Caco-2 (cell line): ENCODE data around the gene SELENOV. TPM values are rescaled to one million over a fixed set of nuclear protein-coding genes. Genes with fewer than 3 reads are reported as not detected.

Experiments
- BruUV-seq: library from RNA; stranded (reverse); fragments of 400-500 nt; replicated peaks from 2 replicates; lab custom pipeline; 2021; lab: Mats Ljungman, UMichigan
- CTCF ChIA-PET: fragments of 300-600 bp; sonication (Branson Sonifier 250); formaldehyde crosslinking; loops from one replicate; lab custom pipeline; 2022; ENCODE audit warnings: antibody characterized with exemption; lab: Charles Lee
- POLR2A ChIA-PET: fragments of 300-600 bp; sonication (Branson Sonifier 250); formaldehyde crosslinking; loops from one replicate; lab custom pipeline; 2022; ENCODE audit warnings: antibody characterized with exemption; lab: Charles Lee
- DNase-seq, 2 experiments: peaks; one replicate each; pipeline versions ENCODE4 v3.0.0 to v3.0.0-alpha.2; 2020 to 2022
- H3K27me3 ChIP-seq: replicated peaks from 2 replicates; pipeline ENCODE4 v1.6.0; 2011; ENCODE audit warnings: low read length; ENCODE audit not compliant: control insufficient read depth, insufficient read depth
- H3K36me3 ChIP-seq: 2 replicates; pipeline ENCODE4 v1.5.1; 2011; ENCODE audit warnings: low read length; ENCODE audit not compliant: control insufficient read depth, insufficient read depth
- H3K4me1 ChIP-seq: fragments of 250-450 bp; sonication (Bioruptor Pico); 2 replicates; pipeline ENCODE4 v1.5.1; 2020; ENCODE audit warnings: mild to moderate bottlenecking
- H3K4me3 ChIP-seq: 2 replicates; pipeline ENCODE4 v1.5.1; 2011; ENCODE audit warnings: low read depth, mild to moderate bottlenecking, control low read depth, low read length
- H3K9me3 ChIP-seq: fragments of 250-450 bp; sonication (Bioruptor Pico); 2 replicates; pipeline ENCODE4 v1.5.1; 2020; ENCODE audit warnings: mild to moderate bottlenecking, moderate library complexity
- H3K27ac Mint-ChIP-seq: one replicate; pipeline ENCODE4 v1.8.0; 2022; ENCODE audit warnings: mixed read lengths; ENCODE audit not compliant: unreplicated experiment
- H3K27me3 Mint-ChIP-seq: one replicate; pipeline ENCODE4 v1.8.0; 2022; ENCODE audit warnings: mixed read lengths; ENCODE audit not compliant: insufficient read depth, unreplicated experiment
- H3K36me3 Mint-ChIP-seq: one replicate; pipeline ENCODE4 v1.8.0; 2022; ENCODE audit warnings: mild to moderate bottlenecking, mixed read lengths; ENCODE audit not compliant: insufficient read depth, unreplicated experiment
- H3K4me1 Mint-ChIP-seq: one replicate; pipeline ENCODE4 v1.8.0; 2022; ENCODE audit warnings: low read depth, mixed read lengths; ENCODE audit not compliant: unreplicated experiment
- H3K4me3 Mint-ChIP-seq: one replicate; pipeline ENCODE4 v1.8.0; 2022; ENCODE audit warnings: mild to moderate bottlenecking, moderate library complexity, mixed read lengths; ENCODE audit not compliant: unreplicated experiment
- H3K9me3 Mint-ChIP-seq: one replicate; pipeline ENCODE4 v1.8.0; 2022; ENCODE audit warnings: mixed read lengths; ENCODE audit not compliant: unreplicated experiment
- intact Hi-C: fragments of 100-400 bp; cut with micrococcal nuclease; formaldehyde crosslinking; loops from one replicate; pipeline ENCODE4 v1.10.0; 2022; ENCODE audit not compliant: unreplicated experiment
- total RNA-seq: library from RNA; stranded (reverse); gene quantifications from 2 replicates; pipeline ENCODE4 v1.2.3, GENCODE V29; 2022
- TF ChIP-seq, protein P1 (sequence below), 2 experiments: fragments of 200-600 bp in 1 of 2; IDR thresholded peaks; 1 replicate in 1 of 2; 2 replicates in 1 of 2; pipeline versions ENCODE4 v1.5.1 to v1.8.0; 2011 to 2022; ENCODE audit warnings: antibody characterized with exemption in 1 of 2, control low read depth in 1 of 2, inconsistent platforms in 1 of 2, low read depth in 1 of 2, low read length in 1 of 2, mild to moderate bottlenecking in 1 of 2, moderate library complexity in 1 of 2; ENCODE audit not compliant: insufficient read depth in 1 of 2, severe bottlenecking in 1 of 2, unreplicated experiment in 1 of 2

Gene SELENOV
- total RNA-seq, 1 experiment from 2014 or later = 1.6 TPM

DNA sequence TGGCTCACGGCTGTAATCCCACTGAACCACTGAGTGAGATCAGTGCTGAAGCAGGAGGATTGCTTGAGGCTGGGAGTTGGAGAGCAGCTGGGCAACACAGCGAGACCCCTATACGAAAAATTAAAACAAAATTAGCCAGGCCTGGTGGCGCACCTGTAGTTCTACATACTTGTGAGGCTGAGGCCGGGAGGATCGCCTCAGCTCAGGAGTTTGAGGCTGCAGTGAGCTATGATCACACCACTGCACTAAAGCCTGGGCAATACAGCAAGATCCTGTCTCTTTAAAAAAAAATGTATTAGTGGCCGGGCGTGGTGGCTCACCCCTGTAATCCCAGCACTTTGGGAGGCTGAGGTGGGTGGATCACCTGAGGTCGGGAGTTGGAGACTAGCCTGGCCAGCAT, 6.3 kb upstream of the SELENOV start:
- no peaks in the 10 kb centered on the region for H3K9me3 ChIP-seq
- Mint-ChIP-seq H3K27me3 (peaks cover 14% of the 10 kb centered on the region), H3K4me3 (no peak overlapping the region), H3K9me3 (no peaks in the 10 kb centered on the region), H3K4me1 (no peaks in the 10 kb centered on the region), H3K36me3 (peaks cover 5% of the 10 kb centered on the region), H3K27ac (no peak overlapping the region)
- no TSS peak for BruUV-seq
- no peaks in the 10 kb centered on the region for H3K36me3 ChIP-seq
- H3K4me3 ChIP-seq = no peak overlapping the region
- H3K27me3 ChIP-seq = no peaks in the 10 kb centered on the region
- no peak for DNase-seq
- H3K4me1 ChIP-seq = no peaks in the 10 kb centered on the region
- TF ChIP-seq, protein P1, sequence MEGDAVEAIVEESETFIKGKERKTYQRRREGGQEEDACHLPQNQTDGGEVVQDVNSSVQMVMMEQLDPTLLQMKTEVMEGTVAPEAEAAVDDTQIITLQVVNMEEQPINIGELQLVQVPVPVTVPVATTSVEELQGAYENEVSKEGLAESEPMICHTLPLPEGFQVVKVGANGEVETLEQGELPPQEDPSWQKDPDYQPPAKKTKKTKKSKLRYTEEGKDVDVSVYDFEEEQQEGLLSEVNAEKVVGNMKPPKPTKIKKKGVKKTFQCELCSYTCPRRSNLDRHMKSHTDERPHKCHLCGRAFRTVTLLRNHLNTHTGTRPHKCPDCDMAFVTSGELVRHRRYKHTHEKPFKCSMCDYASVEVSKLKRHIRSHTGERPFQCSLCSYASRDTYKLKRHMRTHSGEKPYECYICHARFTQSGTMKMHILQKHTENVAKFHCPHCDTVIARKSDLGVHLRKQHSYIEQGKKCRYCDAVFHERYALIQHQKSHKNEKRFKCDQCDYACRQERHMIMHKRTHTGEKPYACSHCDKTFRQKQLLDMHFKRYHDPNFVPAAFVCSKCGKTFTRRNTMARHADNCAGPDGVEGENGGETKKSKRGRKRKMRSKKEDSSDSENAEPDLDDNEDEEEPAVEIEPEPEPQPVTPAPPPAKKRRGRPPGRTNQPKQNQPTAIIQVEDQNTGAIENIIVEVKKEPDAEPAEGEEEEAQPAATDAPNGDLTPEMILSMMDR (IDR thresholded peaks at IDR 0.05; ENCODE audit: insufficient read depth in 1 of 2, low read depth in 1 of 2, low read length in 1 of 2, severe bottlenecking in 1 of 2, unreplicated experiment in 1 of 2) = no peak
- ChIA-PET POLR2A (no interaction called here), CTCF (interaction anchor here (1.8 kb wide), 1 partner anchor 11 kb away, joined by 11 read pairs; no protein-coding TSS in a partner anchor)
- intact Hi-C loops = no loop called here

DNA sequence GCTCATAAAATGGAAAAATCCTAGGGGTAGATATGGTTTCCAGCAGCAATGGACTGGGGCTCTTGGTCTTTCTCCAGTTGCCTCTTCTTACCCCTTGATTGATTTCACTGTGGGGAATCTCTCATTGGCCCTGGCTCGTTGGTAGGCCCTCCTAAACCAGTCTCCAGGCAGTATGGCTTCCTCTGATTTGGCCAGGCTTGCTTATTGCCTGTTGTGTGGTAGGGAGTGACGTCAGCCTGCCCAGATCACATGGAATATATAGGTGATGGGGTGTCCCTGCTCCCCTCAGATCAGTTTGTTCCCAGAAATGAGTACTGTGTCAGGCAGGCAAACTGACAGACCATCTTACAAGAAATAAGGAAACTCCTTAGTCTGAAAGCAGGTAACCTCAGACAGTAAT, 5.7 kb upstream of the SELENOV start:
- Histone ChIP-seq H3K9me3 (no peaks in the 10 kb centered on the region), H3K4me1 (no peaks in the 10 kb centered on the region), H3K27me3 (no peaks in the 10 kb centered on the region), H3K36me3 (no peaks in the 10 kb centered on the region), H3K4me3 (no peak overlapping the region)
- ChIA-PET POLR2A (no interaction called here), CTCF (interaction anchor here (1.8 kb wide), 1 partner anchor 11 kb away, joined by 11 read pairs; no protein-coding TSS in a partner anchor)
- no peak for DNase-seq
- Mint-ChIP-seq H3K9me3 (no peaks in the 10 kb centered on the region), H3K4me1 (no peaks in the 10 kb centered on the region), H3K27ac (no peak overlapping the region), H3K36me3 (peaks cover 5% of the 10 kb centered on the region), H3K4me3 (no peak overlapping the region), H3K27me3 (peaks cover 9% of the 10 kb centered on the region)
- no TSS peak for BruUV-seq
- TF ChIP-seq, protein P1 (IDR thresholded peaks at IDR 0.05; ENCODE audit: insufficient read depth in 1 of 2, low read depth in 1 of 2, low read length in 1 of 2, severe bottlenecking in 1 of 2, unreplicated experiment in 1 of 2) = no peak
- intact Hi-C loops = no loop called here

DNA sequence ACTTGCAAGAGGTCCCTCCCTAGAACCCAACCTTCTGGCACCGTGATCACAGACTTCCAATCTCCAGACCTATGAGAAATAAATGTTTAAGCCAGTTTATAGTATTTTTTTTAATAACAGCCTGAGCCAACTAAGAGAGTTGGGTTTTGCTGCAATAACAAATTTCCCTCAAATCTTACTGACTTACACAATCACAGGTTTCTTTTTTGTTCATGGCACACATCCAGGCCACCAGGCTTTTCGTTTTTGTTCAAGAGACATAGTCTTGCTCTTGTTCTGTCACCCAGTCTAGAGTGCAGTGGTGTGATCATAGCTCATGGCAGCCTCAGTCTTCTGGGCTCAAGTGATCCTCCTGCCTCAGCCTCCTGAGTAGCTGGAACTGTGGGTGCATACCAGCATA, 2.0 kb upstream of the SELENOV start:
- Mint-ChIP-seq H3K4me3 (no peak overlapping the region), H3K27me3 (peaks cover 5% of the 10 kb centered on the region), H3K36me3 (no peaks in the 10 kb centered on the region), H3K9me3 (no peaks in the 10 kb centered on the region), H3K27ac (no peak overlapping the region), H3K4me1 (no peaks in the 10 kb centered on the region)
- H3K4me1 ChIP-seq = no peaks in the 10 kb centered on the region
- BruUV-seq = no TSS peak
- intact Hi-C loops = no loop called here
- CTCF ChIA-PET = interaction anchor here (0.7 kb wide), 1 partner anchor 146 kb away, joined by 5 read pairs; no protein-coding TSS in a partner anchor
- POLR2A ChIA-PET = no interaction called here
- no peaks in the 10 kb centered on the region for H3K36me3 ChIP-seq
- TF ChIP-seq, protein P1 (IDR thresholded peaks at IDR 0.05; ENCODE audit: insufficient read depth in 1 of 2, low read depth in 1 of 2, low read length in 1 of 2, severe bottlenecking in 1 of 2, unreplicated experiment in 1 of 2) = no peak
- H3K4me3 ChIP-seq = no peak overlapping the region
- no peak for DNase-seq
- no peaks in the 10 kb centered on the region for H3K9me3 ChIP-seq
- H3K27me3 ChIP-seq = no peaks in the 10 kb centered on the region
